ENCODE results near the gene ARHGEF37.

DNA sequence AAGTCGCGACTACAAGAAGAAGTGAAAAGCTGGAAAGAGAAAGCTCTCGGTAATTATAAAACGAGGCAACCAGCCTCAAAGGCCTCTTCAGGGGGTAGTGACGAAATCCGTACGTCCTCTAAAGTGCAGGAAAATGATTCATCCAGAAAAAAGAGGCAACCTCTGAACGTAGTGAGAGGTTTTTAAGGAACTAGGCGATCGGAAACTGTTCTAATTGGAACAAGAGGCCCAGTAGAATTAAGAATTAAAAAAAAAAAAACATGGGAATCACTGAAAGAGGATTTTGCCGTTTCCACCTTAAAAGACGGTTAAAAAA lies 31.1 kb upstream of the ARHGEF37 start:
- no peak for TF ChIP-seq RAD21 (IDR thresholded peaks at IDR 0.05)
- TF ChIP-seq, protein P1, sequence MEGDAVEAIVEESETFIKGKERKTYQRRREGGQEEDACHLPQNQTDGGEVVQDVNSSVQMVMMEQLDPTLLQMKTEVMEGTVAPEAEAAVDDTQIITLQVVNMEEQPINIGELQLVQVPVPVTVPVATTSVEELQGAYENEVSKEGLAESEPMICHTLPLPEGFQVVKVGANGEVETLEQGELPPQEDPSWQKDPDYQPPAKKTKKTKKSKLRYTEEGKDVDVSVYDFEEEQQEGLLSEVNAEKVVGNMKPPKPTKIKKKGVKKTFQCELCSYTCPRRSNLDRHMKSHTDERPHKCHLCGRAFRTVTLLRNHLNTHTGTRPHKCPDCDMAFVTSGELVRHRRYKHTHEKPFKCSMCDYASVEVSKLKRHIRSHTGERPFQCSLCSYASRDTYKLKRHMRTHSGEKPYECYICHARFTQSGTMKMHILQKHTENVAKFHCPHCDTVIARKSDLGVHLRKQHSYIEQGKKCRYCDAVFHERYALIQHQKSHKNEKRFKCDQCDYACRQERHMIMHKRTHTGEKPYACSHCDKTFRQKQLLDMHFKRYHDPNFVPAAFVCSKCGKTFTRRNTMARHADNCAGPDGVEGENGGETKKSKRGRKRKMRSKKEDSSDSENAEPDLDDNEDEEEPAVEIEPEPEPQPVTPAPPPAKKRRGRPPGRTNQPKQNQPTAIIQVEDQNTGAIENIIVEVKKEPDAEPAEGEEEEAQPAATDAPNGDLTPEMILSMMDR (IDR thresholded peaks at IDR 0.05; ENCODE audit: low read depth, low read length, missing input control) = no peak
- no peak for TF ChIP-seq HNF4G (IDR thresholded peaks at IDR 0.05)
- TF ChIP-seq JUND (IDR thresholded peaks at IDR 0.05) = no peak
- TF ChIP-seq SP1 (IDR thresholded peaks at IDR 0.05) = no peak
- no peak for TF ChIP-seq YY1 (IDR thresholded peaks at IDR 0.05)
- TF ChIP-seq TAF1 (conservative IDR thresholded peaks at IDR 0.05) = no peak

All from liver (tissue), 3 donors.